DMS 273 treated with DMSO at 0.1 percent for 48 hours (cell line): ENCODE results near the gene AUTS2.

Source experiments
- DNase-seq: peaks from one replicate; lab custom pipeline; 2025; lab: John Stamatoyannopoulos, UW

The AUTS2 gene

GRCh38 chr7:69857014-69857413 is 258.7 kb downstream of the AUTS2 start:
- DNase-seq = no peak

- DNase-seq = no peak
These were observed 260.2 kb downstream of the AUTS2 start for GRCh38 chr7:69858471-69858870.

- DNase-seq = no peak
These were observed 261.1 kb downstream of the AUTS2 start for GRCh38 chr7:69859342-69859741.

- DNase-seq = no peak
These were observed 262.2 kb downstream of the AUTS2 start for GRCh38 chr7:69860486-69860885.

- no peak for DNase-seq
These were observed 262.8 kb downstream of the AUTS2 start for GRCh38 chr7:69860941-69861622.

GRCh38 chr7:69862413-69863064 is 264.3 kb downstream of the AUTS2 start:
- no peak for DNase-seq

- DNase-seq = peak; percentile 76
These were observed 266.0 kb downstream of the AUTS2 start for GRCh38 chr7:69864274-69864673.

- DNase-seq = no peak
These were observed 266.5 kb downstream of the AUTS2 start for GRCh38 chr7:69864822-69865221.

GRCh38 chr7:69868921-69869320 is 270.6 kb downstream of the AUTS2 start:
- no peak for DNase-seq

GRCh38 chr7:69871213-69871885 is 273.1 kb downstream of the AUTS2 start:
- DNase-seq = no peak

- DNase-seq = no peak
These were observed 273.8 kb downstream of the AUTS2 start for GRCh38 chr7:69871886-69872569.

- DNase-seq = no peak
These were observed 275.2 kb downstream of the AUTS2 start for GRCh38 chr7:69873512-69873911.

GRCh38 chr7:69878015-69878414 is 279.7 kb downstream of the AUTS2 start:
- DNase-seq = no peak

- no peak for DNase-seq
These were observed 280.3 kb downstream of the AUTS2 start for GRCh38 chr7:69878591-69878990.

GRCh38 chr7:69879989-69880388 is 281.7 kb downstream of the AUTS2 start:
- no peak for DNase-seq

- DNase-seq = no peak
These were observed 282.6 kb downstream of the AUTS2 start for GRCh38 chr7:69880840-69881239.

GRCh38 chr7:69882269-69882668 is 284.0 kb downstream of the AUTS2 start:
- DNase-seq = no peak

- no peak for DNase-seq
These were observed 285.2 kb downstream of the AUTS2 start for GRCh38 chr7:69883399-69883891.

GRCh38 chr7:69885431-69885830 is 287.2 kb downstream of the AUTS2 start:
- DNase-seq = no peak

GRCh38 chr7:69889338-69889975 is 291.2 kb downstream of the AUTS2 start:
- no peak for DNase-seq

- no peak for DNase-seq
These were observed 291.7 kb downstream of the AUTS2 start for GRCh38 chr7:69889976-69890351.

GRCh38 chr7:69892790-69893189 is 294.5 kb downstream of the AUTS2 start:
- DNase-seq = no peak
